Activated CD8-positive, alpha-beta T cell treated with anti-CD3 and anti-CD28 coated beads for 36 hours (primary cell): ENCODE data around the gene VDAC1. TPM values are rescaled to one million over a fixed set of nuclear protein-coding genes. Genes with fewer than 3 reads are reported as not detected.

ENCODE experiments used
- ATAC-seq: fragments of 200-7000 bp; cut with Tn5 transposase; one replicate; pipeline ENCODE4 v1.10.0; 2021; ENCODE audit warnings: mild to moderate bottlenecking, moderate library complexity
- CTCF ChIA-PET: fragments of 350-600 bp; sonication (Branson Sonifier 250); formaldehyde crosslinking; loops from one replicate; lab custom pipeline; 2021; ENCODE audit warnings: antibody characterized with exemption; lab: Charles Lee
- POLR2A ChIA-PET: fragments of 350-600 bp; sonication (Branson Sonifier 250); formaldehyde crosslinking; loops from one replicate; lab custom pipeline; 2021; ENCODE audit warnings: antibody characterized with exemption; lab: Charles Lee
- DNase-seq: peaks from one replicate; pipeline ENCODE4 v3.0.0-alpha.2; 2020
- H3K27ac Mint-ChIP-seq: one replicate; pipeline ENCODE4 v1.8.0; 2021; ENCODE audit warnings: mild to moderate bottlenecking, mixed read lengths
- H3K27me3 Mint-ChIP-seq: one replicate; pipeline ENCODE4 v1.8.0; 2021; ENCODE audit warnings: mixed read lengths
- H3K36me3 Mint-ChIP-seq: one replicate; pipeline ENCODE4 v1.8.0; 2021; ENCODE audit warnings: low read depth, mixed read lengths
- H3K4me1 Mint-ChIP-seq: one replicate; pipeline ENCODE4 v1.8.0; 2021; ENCODE audit warnings: low read depth, mixed read lengths
- H3K4me3 Mint-ChIP-seq: one replicate; pipeline ENCODE4 v1.8.0; 2021; ENCODE audit warnings: mild to moderate bottlenecking, moderate library complexity, mixed read lengths
- H3K9me3 Mint-ChIP-seq: one replicate; pipeline ENCODE4 v1.8.0; 2021; ENCODE audit warnings: mixed read lengths
- CTCF ChIP-seq: fragments of 200-600 bp; IDR thresholded peaks from one replicate; pipeline ENCODE4 v1.8.0; 2022; ENCODE audit warnings: antibody characterized with exemption, mild to moderate bottlenecking
- intact Hi-C: fragments of 100-400 bp; cut with micrococcal nuclease; formaldehyde crosslinking; loops from one replicate; pipeline ENCODE4 v1.10.0; 2022
- total RNA-seq, 2 experiments: library from RNA; stranded (reverse); gene quantifications; one replicate each; pipeline ENCODE4 v1.2.3, GENCODE V29; 2021

Gene VDAC1
- total RNA-seq, 2 experiments from 2014 or later = 481 to 484 TPM

GRCh38 chr5:134019636-134020035, 14.9 kb upstream of the VDAC1 start:
- Mint-ChIP-seq H3K9me3 (no peaks in the 10 kb centered on the region), H3K4me3 (no peak overlapping the region), H3K27me3 (no peaks in the 10 kb centered on the region), H3K27ac (no peak overlapping the region), H3K36me3 (no peaks in the 10 kb centered on the region), H3K4me1 (no peaks in the 10 kb centered on the region)
- intact Hi-C loops = no loop called here
- TF ChIP-seq CTCF = no peak
- ChIA-PET POLR2A (interaction anchor here (0.9 kb wide), 1 partner anchor 158 kb away, joined by 4 read pairs; the partner anchor contains the start of gene SKP1), CTCF (interaction anchor here (0.7 kb wide), 1 partner anchor 20 kb away, joined by 3 read pairs; no protein-coding TSS in a partner anchor)
- DNase-seq (no peak), ATAC-seq (no peak)

DNA sequence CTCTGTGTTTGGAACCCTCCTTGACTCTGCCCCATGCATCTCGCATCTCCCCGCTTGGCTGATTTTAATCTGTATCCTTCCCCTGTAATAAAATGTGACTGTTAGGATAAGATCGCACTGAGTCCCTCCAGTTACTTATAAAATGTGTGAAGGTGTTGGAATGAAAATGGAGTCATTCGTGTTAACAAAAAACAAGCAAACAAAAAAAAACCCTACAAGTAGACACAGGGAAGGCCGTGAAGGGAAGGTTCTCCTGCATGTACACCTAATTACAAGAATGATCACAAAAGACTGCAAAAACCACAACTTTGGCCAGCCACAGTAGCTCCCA, 14.2 kb upstream of the VDAC1 start:
- POLR2A ChIA-PET = no interaction called here
- DNase-seq (no peak), ATAC-seq (no peak)
- no peaks in the 10 kb centered on the region for H3K9me3 Mint-ChIP-seq
- H3K4me3 Mint-ChIP-seq = no peak overlapping the region
- H3K27ac Mint-ChIP-seq = no peak overlapping the region
- intact Hi-C loops = no loop called here
- H3K27me3 Mint-ChIP-seq = no peaks in the 10 kb centered on the region
- CTCF ChIA-PET = interaction anchor here (3.3 kb wide), 1 partner anchor 21 kb away, joined by 16 read pairs; no protein-coding TSS in a partner anchor
- no peaks in the 10 kb centered on the region for H3K36me3 Mint-ChIP-seq
- TF ChIP-seq CTCF = no peak
- no peaks in the 10 kb centered on the region for H3K4me1 Mint-ChIP-seq

DNA sequence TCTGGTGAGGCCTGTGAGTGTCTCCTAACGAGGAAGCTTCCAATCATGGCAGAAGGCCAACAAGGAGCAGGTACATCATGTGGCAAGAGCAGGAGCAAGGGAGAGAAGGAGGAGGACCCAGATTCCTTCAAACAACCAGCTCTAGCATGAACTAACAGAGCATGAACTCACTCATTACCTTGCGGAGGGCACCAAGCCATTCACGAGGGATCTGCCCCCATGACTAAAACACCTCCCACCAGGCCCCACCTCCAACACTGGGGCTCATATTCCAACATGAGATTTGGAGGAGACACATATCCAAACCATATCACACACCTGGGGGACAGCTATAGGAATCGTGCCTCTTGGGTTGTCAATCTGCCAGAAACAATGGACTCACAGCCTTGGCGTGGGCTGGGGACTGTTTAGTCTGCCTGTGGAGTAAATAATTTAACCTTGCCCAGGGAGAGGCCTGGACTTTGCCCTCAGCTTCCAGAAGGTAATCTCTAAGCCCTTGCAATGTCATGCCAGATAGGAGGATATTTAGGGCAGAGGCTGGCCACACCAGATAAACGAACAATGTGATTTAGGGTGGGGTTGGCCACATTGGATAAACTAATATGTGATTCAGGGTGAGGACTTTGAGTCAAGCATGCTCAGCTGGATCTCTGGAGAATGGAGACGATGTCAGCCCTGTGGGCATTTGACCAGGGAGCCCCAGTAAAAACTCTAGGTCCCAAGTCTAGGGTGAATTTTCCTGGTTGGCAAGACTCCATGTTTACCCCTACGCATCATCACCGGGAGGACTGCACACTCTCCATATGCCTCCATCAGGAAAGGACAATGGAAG, 13.6 kb upstream of the VDAC1 start:
- CTCF ChIA-PET = interaction anchor here (2.1 to 3.3 kb wide), 2 partner anchors 21 to 22 kb away, joined by 4 to 16 read pairs; no protein-coding TSS in a partner anchor
- H3K27me3 Mint-ChIP-seq = no peaks in the 10 kb centered on the region
- H3K27ac Mint-ChIP-seq = no peak overlapping the region
- H3K9me3 Mint-ChIP-seq = no peaks in the 10 kb centered on the region
- no peaks in the 10 kb centered on the region for H3K4me1 Mint-ChIP-seq
- POLR2A ChIA-PET = interaction anchor here (3.3 kb wide), 1 partner anchor 14 kb away, joined by 16 read pairs; the partner anchor contains the start of gene VDAC1
- no peak for TF ChIP-seq CTCF
- no peak overlapping the region for H3K4me3 Mint-ChIP-seq
- intact Hi-C loops = no loop called here
- no peaks in the 10 kb centered on the region for H3K36me3 Mint-ChIP-seq
- no peak for DNase-seq
- ATAC-seq = no peak

GRCh38 chr5:134008266-134008749, 3.5 kb upstream of the VDAC1 start:
- Mint-ChIP-seq H3K27ac (no peak overlapping the region), H3K27me3 (peaks cover 6% of the 10 kb centered on the region), H3K4me1 (peaks cover 13% of the 10 kb centered on the region), H3K36me3 (peaks cover 12% of the 10 kb centered on the region), H3K4me3 (no peak overlapping the region), H3K9me3 (no peaks in the 10 kb centered on the region)
- DNase-seq (no peak), ATAC-seq (no peak)
- intact Hi-C loops = no loop called here
- POLR2A ChIA-PET = interaction anchor here (1.4 to 1.9 kb wide), 2 partner anchors 134 to 169 kb away, joined by 3 to 5 read pairs; partner anchors contain the start of gene SKP1
- TF ChIP-seq CTCF = no peak
- CTCF ChIA-PET = interaction anchor here (1.0 to 3.1 kb wide), 6 partner anchors 13 to 281 kb away, joined by 3 to 14 read pairs (median 4); no protein-coding TSS in a partner anchor
